ENCODE results near the gene ATXN7L1.
"Not testable (repeated sequence)": the region's sequence is repeated elsewhere in the genome, so short reads cannot be mapped to it uniquely, and the experiment has no call there.

Gene ATXN7L1

DNA sequence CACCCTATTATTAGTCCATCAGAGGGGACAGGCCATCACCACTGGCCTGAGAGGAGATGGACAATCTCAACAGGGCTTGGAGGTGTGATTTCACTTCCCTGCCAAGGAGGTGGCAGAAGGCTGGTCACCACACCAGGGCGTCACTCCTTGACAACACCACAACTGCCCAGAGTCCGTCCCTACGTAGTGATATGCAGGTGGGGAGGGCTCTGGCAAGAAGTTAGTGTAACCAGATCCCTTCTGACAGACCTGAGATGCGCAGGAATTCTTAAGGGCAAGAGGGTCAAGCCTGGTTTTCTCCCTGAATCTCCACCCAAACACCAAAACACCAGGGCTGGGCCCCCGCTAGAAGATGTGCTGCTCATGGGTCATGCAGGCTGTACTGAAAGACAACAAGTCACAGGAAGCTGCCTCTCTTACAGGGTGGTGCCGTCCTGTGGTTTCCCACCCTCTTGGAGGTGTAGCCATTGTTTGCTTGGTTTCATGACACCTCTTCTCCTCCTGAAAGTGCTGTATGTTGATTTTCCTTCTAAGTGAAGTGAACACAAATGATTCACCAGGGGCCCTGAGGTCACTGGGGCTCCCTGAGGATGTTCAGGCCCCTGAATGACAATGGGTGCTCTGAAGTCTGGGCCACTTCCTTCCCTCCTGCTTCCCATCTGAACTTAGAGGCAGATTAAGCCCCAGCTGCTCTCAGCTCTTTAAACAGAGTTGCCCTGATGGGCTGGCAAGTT, 27.1 kb downstream of the ATXN7L1 start:
- no peak overlapping the region for H3K4me3 ChIP-seq
- no peak overlapping the region for H3K27ac ChIP-seq
- no peak for DNase-seq (ENCODE audit: low spot score)
- TF ChIP-seq, protein P1, sequence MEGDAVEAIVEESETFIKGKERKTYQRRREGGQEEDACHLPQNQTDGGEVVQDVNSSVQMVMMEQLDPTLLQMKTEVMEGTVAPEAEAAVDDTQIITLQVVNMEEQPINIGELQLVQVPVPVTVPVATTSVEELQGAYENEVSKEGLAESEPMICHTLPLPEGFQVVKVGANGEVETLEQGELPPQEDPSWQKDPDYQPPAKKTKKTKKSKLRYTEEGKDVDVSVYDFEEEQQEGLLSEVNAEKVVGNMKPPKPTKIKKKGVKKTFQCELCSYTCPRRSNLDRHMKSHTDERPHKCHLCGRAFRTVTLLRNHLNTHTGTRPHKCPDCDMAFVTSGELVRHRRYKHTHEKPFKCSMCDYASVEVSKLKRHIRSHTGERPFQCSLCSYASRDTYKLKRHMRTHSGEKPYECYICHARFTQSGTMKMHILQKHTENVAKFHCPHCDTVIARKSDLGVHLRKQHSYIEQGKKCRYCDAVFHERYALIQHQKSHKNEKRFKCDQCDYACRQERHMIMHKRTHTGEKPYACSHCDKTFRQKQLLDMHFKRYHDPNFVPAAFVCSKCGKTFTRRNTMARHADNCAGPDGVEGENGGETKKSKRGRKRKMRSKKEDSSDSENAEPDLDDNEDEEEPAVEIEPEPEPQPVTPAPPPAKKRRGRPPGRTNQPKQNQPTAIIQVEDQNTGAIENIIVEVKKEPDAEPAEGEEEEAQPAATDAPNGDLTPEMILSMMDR (IDR thresholded peaks at IDR 0.05) = no peak

DNA sequence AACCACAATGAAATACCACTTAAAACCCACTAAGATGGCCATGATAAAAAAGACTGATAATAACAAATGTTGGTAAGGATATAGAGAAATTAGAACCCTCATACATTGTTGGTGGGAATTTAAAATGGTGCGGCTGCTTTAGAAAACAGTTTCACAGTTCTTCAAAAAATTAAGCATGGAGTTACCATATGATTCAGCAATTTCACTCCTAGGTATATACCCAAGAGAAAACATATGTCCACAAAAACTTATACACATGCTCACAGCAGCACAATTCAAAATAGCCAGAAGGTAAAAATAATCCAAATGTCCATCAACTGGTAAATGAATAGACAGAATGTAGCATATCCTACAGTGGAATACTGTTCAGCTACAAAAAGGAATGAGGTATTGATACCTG, 30.0 kb downstream of the ATXN7L1 start:
- no peak overlapping the region for H3K4me3 ChIP-seq
- no peak for DNase-seq (ENCODE audit: low spot score)
- TF ChIP-seq, protein P1 (IDR thresholded peaks at IDR 0.05) = no peak
- no peak overlapping the region for H3K27ac ChIP-seq

DNA sequence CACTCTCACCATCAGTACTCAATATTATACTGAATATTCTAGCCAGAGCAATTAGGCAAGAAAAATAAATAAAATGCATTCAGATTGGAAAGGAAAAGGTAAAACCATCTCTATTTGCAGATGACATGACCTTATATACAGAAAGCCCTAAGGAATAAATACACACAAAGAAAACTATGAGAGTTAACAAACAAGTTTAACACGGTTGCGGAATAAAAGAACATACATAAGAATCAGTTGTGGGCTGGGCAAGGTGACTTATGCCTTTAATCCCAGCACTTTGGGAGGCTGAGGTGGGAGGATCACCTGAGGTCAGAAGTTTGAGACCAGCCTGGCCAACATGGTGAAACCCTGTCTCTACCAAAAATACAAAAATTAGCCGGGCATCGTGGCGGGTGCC, 31.7 kb downstream of the ATXN7L1 start:
- DNase-seq (ENCODE audit: low spot score); H3K27ac ChIP-seq; H3K4me3 ChIP-seq: not testable (repeated sequence)

DNA sequence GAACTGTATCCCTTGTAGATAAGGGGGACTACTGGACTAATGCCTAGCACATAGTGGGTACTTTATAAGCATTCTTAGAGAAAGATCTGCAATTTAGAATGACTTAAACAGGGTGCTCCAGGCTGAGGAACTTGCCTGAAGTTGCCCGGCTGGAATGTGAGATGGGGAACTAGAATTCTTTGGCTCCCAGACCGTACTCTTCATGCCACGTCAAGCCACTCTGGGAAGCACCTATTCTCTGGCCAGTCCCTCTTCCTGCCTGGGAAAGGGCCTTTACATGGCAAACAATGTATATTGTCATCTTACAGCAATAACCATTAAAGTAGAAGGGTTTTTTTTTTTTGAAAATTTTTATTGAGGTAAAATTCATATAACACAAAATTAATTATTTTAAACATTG, 34.5 kb downstream of the ATXN7L1 start:
- Histone ChIP-seq H3K4me3 (no peak overlapping the region), H3K27ac (no peak overlapping the region)
- DNase-seq (ENCODE audit: low spot score) = no peak
- TF ChIP-seq, protein P1 (IDR thresholded peaks at IDR 0.05) = no peak

DNA sequence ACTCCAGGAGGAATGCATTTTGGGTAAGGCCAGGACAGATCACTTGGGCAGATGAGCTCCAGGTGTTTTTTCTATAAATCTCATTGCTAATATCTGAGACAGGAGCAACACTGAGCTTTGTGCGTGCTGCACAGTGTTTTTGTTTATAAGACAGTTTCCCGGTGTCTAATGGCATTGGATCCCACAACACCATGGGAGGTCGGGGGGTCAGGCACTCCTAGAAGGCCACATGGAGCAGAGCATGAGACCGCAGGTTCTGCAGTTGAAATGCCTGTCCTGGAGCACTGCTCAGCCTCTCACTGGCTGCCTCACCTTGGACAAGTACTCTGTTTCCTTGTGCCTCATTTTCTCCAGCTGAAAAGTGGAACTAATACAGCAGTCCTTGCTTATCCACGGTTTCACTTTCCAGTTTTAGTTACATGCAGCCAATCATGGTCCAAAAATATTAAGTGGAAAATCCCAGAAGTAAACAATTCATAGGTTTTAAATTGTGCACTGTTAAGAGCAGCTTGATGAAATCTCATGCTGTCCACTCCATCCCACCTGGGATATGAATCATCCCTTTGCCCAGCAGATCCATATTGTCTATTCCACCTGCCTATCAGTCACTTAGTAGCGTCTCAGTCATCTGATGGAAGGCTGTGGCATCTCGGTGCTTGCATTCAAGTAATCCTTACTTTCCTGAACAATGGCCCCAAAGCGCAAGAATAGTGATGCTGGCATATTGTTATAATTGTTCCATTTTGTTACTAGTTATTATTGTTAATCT, 35.2 kb downstream of the ATXN7L1 start:
- no peak overlapping the region for H3K4me3 ChIP-seq
- H3K27ac ChIP-seq = no peak overlapping the region
- no peak for DNase-seq (ENCODE audit: low spot score)
- TF ChIP-seq, protein P1 (IDR thresholded peaks at IDR 0.05) = no peak

DNA sequence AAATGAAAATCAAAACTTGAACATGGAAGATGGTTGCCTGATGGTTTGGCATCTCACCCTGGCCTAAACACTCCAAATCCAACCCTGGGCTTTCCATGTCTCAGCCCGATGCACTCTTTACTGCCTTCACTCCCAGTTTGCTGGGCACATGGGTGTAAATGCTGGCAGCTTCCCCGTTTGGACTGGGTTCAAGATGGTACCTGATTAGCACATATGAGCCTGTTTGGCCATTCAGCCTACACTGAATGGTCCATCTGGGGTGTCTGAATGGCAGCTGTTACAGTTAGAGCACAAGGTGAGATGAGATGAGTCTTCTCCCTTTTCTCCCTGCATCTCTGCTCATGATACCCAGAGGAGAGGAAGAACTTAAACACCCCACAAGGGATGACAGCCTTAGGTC, 37.1 kb downstream of the ATXN7L1 start:
- Histone ChIP-seq H3K27ac (peak overlapping the region in 1 of 2 donors; percentile 48), H3K4me3 (no peak overlapping the region)
- TF ChIP-seq, protein P1 (IDR thresholded peaks at IDR 0.05) = no peak
- DNase-seq (ENCODE audit: low spot score) = no peak

DNA sequence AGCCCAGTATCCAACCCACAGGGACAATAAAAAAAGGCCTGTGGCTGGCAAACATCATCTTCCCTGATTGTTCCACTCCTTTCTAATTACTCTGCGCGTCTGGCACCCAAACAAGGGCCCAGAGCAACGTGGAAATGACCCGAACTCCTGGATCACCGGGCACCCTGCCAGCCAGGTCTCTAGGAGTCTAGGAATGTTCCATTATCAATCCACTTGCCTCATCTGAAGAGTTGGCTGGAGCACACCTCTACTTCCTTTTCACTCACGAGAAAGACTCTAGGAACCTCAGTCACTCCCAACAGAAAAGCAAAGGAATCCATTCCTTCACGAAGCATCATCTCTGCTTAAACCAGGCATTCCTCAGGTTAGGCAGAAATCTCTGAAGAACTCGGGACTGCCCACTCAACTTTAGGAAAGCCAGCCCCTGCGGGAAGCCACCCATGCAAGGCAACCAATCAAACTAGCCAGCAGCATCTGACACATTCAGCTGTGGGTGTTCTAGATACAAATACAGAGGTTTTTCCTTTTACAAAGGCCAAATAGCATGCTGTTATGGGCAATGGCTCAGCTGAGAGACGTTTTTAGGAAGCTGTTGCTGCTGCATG, 37.7 kb downstream of the ATXN7L1 start:
- Histone ChIP-seq H3K4me3 (no peak overlapping the region), H3K27ac (peak overlapping the region; percentile 3 to 33)
- TF ChIP-seq, protein P1 (IDR thresholded peaks at IDR 0.05) = no peak
- no peak for DNase-seq (ENCODE audit: low spot score)

Data from coronary artery (tissue), 2 donors.